ENCODE data around the gene CDK5. TPM values are rescaled to one million over a fixed set of nuclear protein-coding genes. Genes with fewer than 3 reads are reported as not detected.

Gene CDK5
- total RNA-seq, 2 experiments from 2014 or later: 3.1 to 3.5 TPM

- no peak for DNase-seq
- CTCF ChIA-PET: interaction anchor here (1.1 kb wide), 1 partner anchor 81 kb away, joined by 3 read pairs; no protein-coding TSS in a partner anchor
Measured at GRCh38 chr7:151099486-151100211, 42.0 kb upstream of the CDK5 start.

GRCh38 chr7:151095828-151096475 is 38.3 kb upstream of the CDK5 start:
- ATAC-seq (ENCODE audit: poor library complexity): peak; percentile 62
- no peak overlapping the region for H3K27ac ChIP-seq (ENCODE audit: low read depth in 1 of 2, low read length in 2 of 2)
- H3K9me3 Mint-ChIP-seq: no peaks in the 10 kb centered on the region
- CTCF ChIA-PET: interaction anchor here (2.1 kb wide), 1 partner anchor 28 kb away, joined by 4 read pairs; no protein-coding TSS in a partner anchor
- POLR2A ChIA-PET: no interaction called here
- H3K27me3 Mint-ChIP-seq: no peaks in the 10 kb centered on the region
- intact Hi-C loops (cut with DNase I, micrococcal nuclease): no loop called here
- TF ChIP-seq CTCF (IDR thresholded peaks at IDR 0.05): no peak
- H3K4me3 ChIP-seq (ENCODE audit: low read length): no peak overlapping the region
- no peaks in the 10 kb centered on the region for H3K27me3 ChIP-seq (ENCODE audit: control insufficient read depth in 1 of 2, insufficient read depth in 2 of 2, low read length in 2 of 2)
- H3K27ac Mint-ChIP-seq: peak overlapping the region; percentile 73
- no peaks in the 10 kb centered on the region for H3K36me3 ChIP-seq (ENCODE audit: insufficient read depth, low read length)
- peaks cover 15% of the 10 kb centered on the region for H3K4me1 ChIP-seq (ENCODE audit: insufficient read depth, low read length)
- no peak overlapping the region for H3K4me3 Mint-ChIP-seq
- H3K4me1 Mint-ChIP-seq (ENCODE audit: low read depth): peaks cover 5% of the 10 kb centered on the region
- peak in 3 of 14 experiments; percentile 19 to 70 (median 43) for DNase-seq
- H3K36me3 Mint-ChIP-seq (ENCODE audit: low read depth): peaks cover 6% of the 10 kb centered on the region
- H3K9me3 ChIP-seq (ENCODE audit: control insufficient read depth in 1 of 2, insufficient read depth in 1 of 2, low read length in 2 of 2): no peaks in the 10 kb centered on the region

More at GRCh38 chr7:151099486-151100211, 42.0 kb upstream of the CDK5 start:
- Histone ChIP-seq H3K27ac (ENCODE audit: low read depth in 1 of 2, low read length in 2 of 2) (no peak overlapping the region), H3K36me3 (ENCODE audit: insufficient read depth, low read length) (no peaks in the 10 kb centered on the region), H3K4me1 (ENCODE audit: insufficient read depth, low read length) (peaks cover 9% of the 10 kb centered on the region), H3K4me3 (ENCODE audit: low read length) (no peak overlapping the region), H3K9me3 (ENCODE audit: control insufficient read depth in 1 of 2, insufficient read depth in 1 of 2, low read length in 2 of 2) (no peaks in the 10 kb centered on the region), H3K27me3 (ENCODE audit: control insufficient read depth in 1 of 2, insufficient read depth in 2 of 2, low read length in 2 of 2) (no peaks in the 10 kb centered on the region)
- Mint-ChIP-seq H3K27ac (no peak overlapping the region), H3K27me3 (no peaks in the 10 kb centered on the region), H3K9me3 (no peaks in the 10 kb centered on the region), H3K4me3 (no peak overlapping the region), H3K4me1 (ENCODE audit: low read depth) (no peaks in the 10 kb centered on the region), H3K36me3 (ENCODE audit: low read depth) (no peaks in the 10 kb centered on the region)
- no peak for ATAC-seq (ENCODE audit: poor library complexity)
- POLR2A ChIA-PET: no interaction called here
- intact Hi-C loops (cut with DNase I, micrococcal nuclease): no loop called here
- TF ChIP-seq CTCF (IDR thresholded peaks at IDR 0.05): no peak

- H3K4me3 ChIP-seq (ENCODE audit: low read length): no peak overlapping the region
- no peak overlapping the region for H3K27ac ChIP-seq (ENCODE audit: low read depth in 1 of 2, low read length in 2 of 2)
- ChIA-PET CTCF (interaction anchor here (0.9 to 2.1 kb wide), 2 partner anchors 28 to 44 kb away, joined by 3 to 4 read pairs; no protein-coding TSS in a partner anchor), POLR2A (no interaction called here)
- TF ChIP-seq CTCF (IDR thresholded peaks at IDR 0.05): no peak
- H3K27me3 ChIP-seq (ENCODE audit: control insufficient read depth in 1 of 2, insufficient read depth in 2 of 2, low read length in 2 of 2): no peaks in the 10 kb centered on the region
- H3K9me3 Mint-ChIP-seq: no peaks in the 10 kb centered on the region
- H3K4me1 Mint-ChIP-seq (ENCODE audit: low read depth): peaks cover 5% of the 10 kb centered on the region
- DNase-seq: peak in 1 of 14 experiments; percentile 51
- ATAC-seq (ENCODE audit: poor library complexity): peak; percentile 25
- peaks cover 18% of the 10 kb centered on the region for H3K4me1 ChIP-seq (ENCODE audit: insufficient read depth, low read length)
- no peak overlapping the region for H3K27ac Mint-ChIP-seq
- no peaks in the 10 kb centered on the region for H3K9me3 ChIP-seq (ENCODE audit: control insufficient read depth in 1 of 2, insufficient read depth in 1 of 2, low read length in 2 of 2)
- H3K36me3 Mint-ChIP-seq (ENCODE audit: low read depth): peaks cover 6% of the 10 kb centered on the region
- H3K27me3 Mint-ChIP-seq: no peaks in the 10 kb centered on the region
- H3K36me3 ChIP-seq (ENCODE audit: insufficient read depth, low read length): no peaks in the 10 kb centered on the region
- H3K4me3 Mint-ChIP-seq: no peak overlapping the region
- intact Hi-C loops (cut with DNase I, micrococcal nuclease): no loop called here
Measured at GRCh38 chr7:151095123-151095797, 37.6 kb upstream of the CDK5 start.
